HFF-Myc (cell line): Measurements from ENCODE around the gene UBA52.
"Not testable (repeated sequence)": the region's sequence is repeated elsewhere in the genome, so short reads cannot be mapped to it uniquely, and the experiment has no call there.

Experiments
- DNase-seq: peaks from one replicate; pipeline ENCODE4 v3.0.0-alpha.2; 2011; ENCODE audit warnings: low read depth; ENCODE audit errors: extremely low read depth
- H3K4me3 ChIP-seq: replicated peaks from 2 replicates; pipeline ENCODE4 v1.5.1; 2011; ENCODE audit warnings: low read depth, mild to moderate bottlenecking, control low read depth, low read length
- CTCF ChIP-seq: IDR thresholded peaks from 2 replicates; pipeline ENCODE4 v1.5.1; 2012; ENCODE audit warnings: mild to moderate bottlenecking, low read depth, low read length, control low read depth; ENCODE audit errors: missing control alignments

UBA52 gene

GRCh38 chr19:18587962-18588610, 16.4 kb downstream of the UBA52 start:
- no peak for DNase-seq
- H3K4me3 ChIP-seq = peak overlapping the region; percentile 80
- TF ChIP-seq CTCF = no peak

- no peak for DNase-seq
- peak; percentile 88 for TF ChIP-seq CTCF
- H3K4me3 ChIP-seq = peak within 1 kb of the TSS; percentile 80
Measured at GRCh38 chr19:18588611-18589379, 17.1 kb downstream of the UBA52 start, which contains the start of gene REX1BD. REX1BD (plus strand) TSS chr19:18588798; CDS start chr19:18588802, 4 bp downstream.

GRCh38 chr19:18589380-18590272, 18.0 kb downstream of the UBA52 start:
- H3K4me3 ChIP-seq = peak overlapping the region; percentile 80
- peak; percentile 46 for DNase-seq
- TF ChIP-seq CTCF = no peak

GRCh38 chr19:18590273-18591272, 18.9 kb downstream of the UBA52 start:
- TF ChIP-seq CTCF = peak; percentile 15
- peak overlapping the region; percentile 80 for H3K4me3 ChIP-seq
- DNase-seq = no peak

- TF ChIP-seq CTCF = no peak
- no peak overlapping the region for H3K4me3 ChIP-seq
- peak; percentile 86 for DNase-seq
Measured at GRCh38 chr19:18591735-18592385, 20.2 kb downstream of the UBA52 start.

GRCh38 chr19:18592732-18593131, 21.1 kb downstream of the UBA52 start:
- DNase-seq, H3K4me3 ChIP-seq: not testable (repeated sequence)
